GM10248 (cell line): ENCODE data around the gene HELZ.

Source experiments
- CTCF ChIA-PET: fragments of 300-600 bp; sonication (Branson Sonifier 250); formaldehyde crosslinking; extraction: SDS; loops from one replicate; lab custom pipeline; 2021; ENCODE audit warnings: antibody characterized with exemption; lab: Yijun Ruan, JAX
- POLR2A ChIA-PET: fragments of 350-650 bp; sonication (Branson Sonifier 250); formaldehyde crosslinking; extraction: SDS; loops from one replicate; lab custom pipeline; 2020; ENCODE audit warnings: antibody characterized with exemption; lab: Yijun Ruan, JAX
- DNase-seq: peaks from one replicate; pipeline ENCODE4 v3.0.0; 2012; ENCODE audit errors: extremely low spot score
- TF ChIP-seq, protein P1 (sequence below): IDR thresholded peaks from 2 replicates; pipeline ENCODE4 v1.5.1; 2012; ENCODE audit warnings: mild to moderate bottlenecking, low read depth; ENCODE audit errors: extremely low read depth, missing control alignments, control extremely low read depth

HELZ gene

DNA sequence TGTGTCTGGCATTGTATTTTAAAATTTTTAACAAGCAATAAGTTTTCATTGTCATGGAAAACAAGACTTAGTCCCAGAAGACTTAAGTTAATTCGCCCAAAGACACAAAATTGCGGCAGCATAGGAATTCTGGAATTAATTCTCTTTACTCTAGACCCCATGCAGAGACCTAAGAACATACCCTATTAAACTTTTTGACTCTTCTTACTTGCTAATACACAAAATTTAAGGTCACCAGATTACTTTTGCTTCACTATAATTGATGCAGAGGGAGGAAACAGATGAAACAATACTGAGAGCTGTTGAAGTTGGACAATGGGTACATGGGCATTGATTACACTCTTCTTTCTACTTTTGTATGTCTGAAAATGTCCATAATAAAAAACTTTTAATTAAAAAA, 12.6 kb downstream of the HELZ start:
- CTCF ChIA-PET: no interaction called here
- POLR2A ChIA-PET: no interaction called here

DNA sequence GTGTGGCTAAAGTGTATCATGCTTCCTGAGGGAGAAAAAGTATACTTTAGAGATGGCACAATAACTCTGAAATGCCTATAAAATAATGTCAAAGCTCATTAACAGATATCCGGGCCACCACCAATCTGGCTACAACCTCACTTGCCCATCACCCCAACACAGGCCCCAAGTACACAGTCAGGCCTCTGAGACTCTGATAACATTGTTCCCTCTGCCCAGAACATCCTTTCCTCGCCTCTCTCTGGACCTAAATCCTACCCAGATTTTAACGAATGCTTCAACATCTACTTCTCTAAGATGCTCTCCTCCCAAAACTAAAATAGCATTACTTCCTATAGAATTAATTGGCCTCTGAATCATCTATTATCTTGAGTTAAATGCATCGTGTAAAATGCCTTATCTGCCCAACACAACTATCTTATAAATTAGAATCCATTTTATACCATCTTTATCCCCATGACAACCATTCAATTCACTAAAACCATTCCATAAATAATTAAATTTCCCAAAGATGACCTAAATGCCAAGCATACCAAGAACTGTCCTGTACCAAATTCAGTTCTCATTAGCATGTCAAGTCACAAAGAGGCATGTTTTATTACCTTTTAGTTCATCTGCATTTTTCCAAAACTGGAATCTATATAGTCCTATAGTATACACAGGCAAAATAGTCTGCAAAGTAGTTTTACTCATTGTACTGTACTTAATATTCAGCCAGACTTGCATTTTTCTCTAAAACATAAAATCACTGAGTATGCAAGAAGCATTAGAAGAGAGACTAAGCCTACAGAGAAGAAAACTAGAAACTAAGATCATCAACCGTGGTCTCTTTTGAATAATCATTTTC, 15.7 kb downstream of the HELZ start:
- ChIA-PET CTCF (interaction anchor here (2.0 kb wide), 1 partner anchor 9 kb away, joined by 8 read pairs; no protein-coding TSS in a partner anchor), POLR2A (no interaction called here)
- TF ChIP-seq, protein P1, sequence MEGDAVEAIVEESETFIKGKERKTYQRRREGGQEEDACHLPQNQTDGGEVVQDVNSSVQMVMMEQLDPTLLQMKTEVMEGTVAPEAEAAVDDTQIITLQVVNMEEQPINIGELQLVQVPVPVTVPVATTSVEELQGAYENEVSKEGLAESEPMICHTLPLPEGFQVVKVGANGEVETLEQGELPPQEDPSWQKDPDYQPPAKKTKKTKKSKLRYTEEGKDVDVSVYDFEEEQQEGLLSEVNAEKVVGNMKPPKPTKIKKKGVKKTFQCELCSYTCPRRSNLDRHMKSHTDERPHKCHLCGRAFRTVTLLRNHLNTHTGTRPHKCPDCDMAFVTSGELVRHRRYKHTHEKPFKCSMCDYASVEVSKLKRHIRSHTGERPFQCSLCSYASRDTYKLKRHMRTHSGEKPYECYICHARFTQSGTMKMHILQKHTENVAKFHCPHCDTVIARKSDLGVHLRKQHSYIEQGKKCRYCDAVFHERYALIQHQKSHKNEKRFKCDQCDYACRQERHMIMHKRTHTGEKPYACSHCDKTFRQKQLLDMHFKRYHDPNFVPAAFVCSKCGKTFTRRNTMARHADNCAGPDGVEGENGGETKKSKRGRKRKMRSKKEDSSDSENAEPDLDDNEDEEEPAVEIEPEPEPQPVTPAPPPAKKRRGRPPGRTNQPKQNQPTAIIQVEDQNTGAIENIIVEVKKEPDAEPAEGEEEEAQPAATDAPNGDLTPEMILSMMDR: no peak
- DNase-seq: no peak

More for the DNA sequence above, 12.6 kb downstream of the HELZ start:
- no peak for DNase-seq
- TF ChIP-seq, protein P1: no peak

DNA sequence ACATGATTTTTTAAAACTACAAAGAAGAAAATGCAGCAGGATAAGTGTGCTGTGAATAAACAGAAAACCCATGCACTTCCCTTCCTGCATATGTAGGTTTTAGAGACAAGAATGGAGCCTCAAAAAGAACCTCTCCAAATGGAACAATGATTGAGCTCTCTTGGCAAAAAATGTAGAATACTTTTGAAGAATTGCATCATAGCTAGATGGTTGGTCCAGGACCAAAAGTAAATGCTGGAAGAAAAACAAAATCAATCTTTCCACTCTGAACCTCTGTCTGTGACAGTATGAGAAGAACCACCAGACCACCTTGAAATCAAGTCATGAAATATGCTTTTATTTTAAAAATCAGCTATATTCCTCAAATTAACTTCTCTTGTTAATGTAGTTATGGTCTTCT, 17.5 kb downstream of the HELZ start:
- ChIA-PET CTCF (no interaction called here), POLR2A (no interaction called here)
- no peak for DNase-seq
- TF ChIP-seq, protein P1: no peak

DNA sequence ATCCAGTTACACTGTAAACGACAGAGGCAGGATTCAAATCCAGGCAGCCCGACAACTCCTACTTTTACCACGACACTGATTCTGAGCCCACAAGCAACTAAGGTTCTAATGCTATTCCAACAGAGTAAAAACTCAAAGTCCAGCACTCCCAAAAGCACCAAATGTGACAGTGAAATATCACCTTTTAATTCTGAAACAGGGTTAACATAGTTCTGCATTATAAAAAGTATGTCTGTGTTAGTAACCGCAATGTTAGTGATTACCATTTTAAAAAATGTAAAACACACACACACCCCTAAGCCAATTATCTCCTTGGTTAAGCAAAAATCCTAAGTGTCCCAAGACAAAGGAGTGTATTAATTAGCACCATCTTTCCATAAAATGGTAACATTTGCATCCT, 19.7 kb downstream of the HELZ start:
- TF ChIP-seq, protein P1: no peak
- ChIA-PET CTCF (no interaction called here), POLR2A (no interaction called here)
- DNase-seq: no peak

DNA sequence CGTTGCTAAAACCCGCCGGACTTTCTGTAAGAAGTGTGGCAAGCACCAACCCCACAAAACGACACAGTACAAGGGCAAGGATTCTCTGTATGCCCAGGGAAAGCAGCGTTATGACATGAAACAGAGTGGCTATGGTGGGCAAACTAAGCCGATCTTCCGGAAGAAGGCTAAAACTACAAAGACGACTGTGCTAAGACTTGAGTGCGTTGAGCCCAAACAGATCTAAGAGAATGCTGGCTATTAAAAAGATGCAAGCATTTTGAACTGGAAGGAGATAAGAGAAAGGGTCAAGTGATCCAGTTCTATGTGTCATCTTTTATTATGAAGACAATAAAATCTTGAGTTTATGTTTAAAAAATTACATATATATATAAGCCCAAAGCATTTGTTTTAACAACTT, 20.3 kb downstream of the HELZ start:
- ChIA-PET CTCF (interaction anchor here (0.7 to 3.8 kb wide), 3 partner anchors 9 to 68 kb away, joined by 3 to 16 read pairs (median 6); no protein-coding TSS in a partner anchor), POLR2A (no interaction called here)
- no peak for DNase-seq
- TF ChIP-seq, protein P1: no peak

DNA sequence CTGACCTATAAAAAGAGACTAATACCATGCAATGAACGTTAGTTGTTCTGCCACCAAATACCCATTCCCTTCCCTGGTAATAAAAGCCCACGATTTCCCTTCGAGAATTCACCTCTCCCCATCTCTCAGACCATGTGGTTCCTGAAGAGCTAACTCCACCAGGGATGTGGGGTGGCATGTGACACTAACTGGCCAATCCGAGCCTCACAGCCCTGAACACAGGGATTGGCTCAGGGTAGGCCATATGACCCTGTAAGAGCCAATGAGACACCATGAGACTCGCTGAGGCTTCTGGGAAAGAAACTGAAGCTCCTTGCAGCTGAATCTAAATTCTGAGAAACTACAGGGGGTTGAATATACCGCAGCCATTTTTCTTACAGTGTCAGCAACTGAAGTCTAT, 21.1 kb downstream of the HELZ start:
- DNase-seq: no peak
- POLR2A ChIA-PET: no interaction called here
- CTCF ChIA-PET: interaction anchor here (0.7 to 3.8 kb wide), 5 partner anchors 8 to 68 kb away, joined by 3 to 16 read pairs (median 4); no protein-coding TSS in a partner anchor
- TF ChIP-seq, protein P1: no peak
